SIG-M5 treated with dmso at 0.1 percent for 504 hours (cell line): ENCODE data around the gene VSTM4.

Experiments
- DNase-seq: peaks from one replicate; lab custom pipeline; 2025; ENCODE audit not compliant: unreplicated experiment; lab: John Stamatoyannopoulos, UW

VSTM4 gene

DNA sequence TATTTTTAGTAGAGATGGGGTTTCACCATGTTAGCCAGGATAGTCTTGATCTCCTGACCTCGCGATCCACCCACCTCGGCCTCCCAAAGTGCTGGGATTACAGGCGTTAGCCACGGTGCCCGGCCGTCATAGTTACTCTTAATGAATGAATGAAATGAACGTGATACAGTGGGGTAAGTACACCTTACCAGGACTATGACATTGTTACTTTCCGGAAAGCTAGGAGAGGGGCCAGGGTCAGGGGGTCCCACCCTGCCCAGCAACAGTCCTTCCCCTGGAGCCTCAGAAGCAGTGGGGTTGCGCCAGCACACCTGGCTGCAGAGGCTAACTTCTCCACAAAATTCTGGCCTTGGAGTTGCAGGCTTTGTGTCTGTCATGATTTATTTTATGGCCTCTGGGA is 21.4 kb downstream of the VSTM4 start:
- DNase-seq = no peak

DNA sequence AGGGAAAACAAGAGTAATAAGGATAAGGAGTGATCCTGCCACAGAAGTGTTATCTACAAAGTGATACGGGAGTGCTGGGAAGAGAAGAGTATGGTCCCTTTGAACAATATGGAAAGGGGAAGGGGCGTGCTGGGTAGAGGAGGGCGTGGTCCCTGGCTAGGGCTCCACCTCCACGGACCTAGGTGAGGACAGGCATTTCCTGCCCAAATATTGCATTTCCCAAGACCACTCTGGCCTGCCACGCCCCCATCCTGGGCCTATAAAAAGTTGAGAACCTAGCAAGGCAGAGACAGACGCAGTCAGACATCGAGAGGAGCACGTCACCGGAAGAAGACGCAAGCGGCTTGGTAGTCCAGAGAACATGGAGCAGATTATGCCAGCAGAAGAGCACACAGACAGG is 22.8 kb downstream of the VSTM4 start:
- DNase-seq = no peak

DNA sequence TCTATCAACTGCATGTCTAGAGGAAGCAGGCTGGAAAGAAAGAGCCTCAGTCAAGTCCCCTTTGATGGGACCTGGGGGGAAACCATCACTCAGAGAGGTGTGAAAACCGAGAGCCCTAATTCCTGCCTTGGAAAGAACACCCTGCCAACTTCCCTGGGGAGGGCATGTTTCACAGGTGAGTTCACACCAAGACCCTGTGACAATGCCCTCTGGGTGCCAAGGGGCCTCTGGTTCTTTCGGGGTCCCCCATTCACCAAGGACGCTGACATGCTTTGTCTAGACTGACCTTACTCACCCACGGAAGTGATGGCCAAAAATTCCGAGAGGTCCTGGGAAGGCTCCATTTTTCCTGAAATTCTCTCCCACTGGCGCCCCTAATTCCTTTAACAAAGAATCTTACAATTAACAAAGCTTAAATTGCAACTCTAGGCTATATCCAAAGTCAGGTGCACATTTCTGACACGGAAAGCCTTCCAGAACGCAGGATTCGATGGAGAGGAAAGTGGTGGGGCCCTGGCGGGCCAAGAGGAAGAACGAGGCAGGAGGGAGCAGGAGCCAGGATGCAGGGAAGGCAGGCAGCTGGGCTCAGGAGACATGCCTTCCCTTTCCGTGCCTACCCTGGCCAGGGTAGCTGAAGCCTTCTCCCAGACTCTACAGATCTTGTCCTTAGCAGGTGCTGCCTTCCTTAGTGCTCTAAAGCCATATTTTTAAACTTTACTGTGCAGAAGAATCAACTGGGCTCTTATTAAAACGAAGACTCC is 23.7 kb downstream of the VSTM4 start:
- no peak for DNase-seq

DNA sequence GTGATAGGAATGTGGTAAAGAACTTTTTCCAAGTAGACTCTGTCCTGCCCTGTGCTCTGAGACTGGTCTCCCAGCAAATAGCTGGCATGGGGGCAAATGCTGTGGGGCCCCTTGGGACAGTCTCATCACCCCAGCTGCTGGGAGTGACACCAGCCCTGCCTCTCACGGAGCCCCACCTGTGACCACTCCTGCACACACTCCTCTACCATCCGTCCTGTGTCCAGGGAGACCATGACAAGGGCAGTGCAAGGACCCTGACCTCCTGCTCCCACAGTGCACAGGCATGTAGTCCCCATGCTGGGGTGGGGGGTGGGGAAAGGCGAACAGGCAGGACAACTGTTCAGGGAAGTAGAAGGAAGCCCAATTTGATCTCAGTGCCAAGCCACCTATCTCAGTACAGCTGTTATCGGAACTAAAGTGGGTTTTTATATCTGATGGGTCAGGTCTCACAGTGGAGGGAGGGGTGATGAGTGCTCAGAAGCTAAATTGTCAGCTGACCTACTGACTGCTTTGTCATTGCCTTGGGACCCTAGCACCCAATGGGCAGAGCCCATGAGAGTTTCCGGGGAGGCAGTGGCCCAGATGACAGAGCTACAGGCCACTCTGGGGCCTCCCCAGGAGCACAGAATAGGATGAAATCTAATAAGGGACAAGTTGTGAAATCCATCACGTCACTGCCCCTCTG is 24.5 kb downstream of the VSTM4 start:
- no peak for DNase-seq

DNA sequence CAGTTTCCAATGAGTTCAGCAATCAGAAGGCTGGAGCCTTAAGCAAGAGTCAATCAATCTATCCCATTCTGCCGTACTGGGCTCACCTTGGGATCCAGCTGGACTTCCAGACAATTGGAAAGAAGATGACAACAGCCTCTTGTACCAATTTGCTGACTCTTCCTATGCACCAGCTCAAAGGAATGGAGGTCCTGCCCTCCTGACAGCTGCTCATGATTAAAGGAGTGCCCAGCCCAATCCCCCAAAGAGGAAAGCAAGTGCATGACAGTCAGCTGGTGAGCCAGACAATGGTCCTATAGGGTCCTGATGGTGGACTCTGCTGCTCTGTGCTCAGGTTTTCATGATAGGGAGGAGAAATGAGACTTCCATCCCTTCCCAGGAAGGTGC is 25.1 kb downstream of the VSTM4 start:
- DNase-seq = no peak

DNA sequence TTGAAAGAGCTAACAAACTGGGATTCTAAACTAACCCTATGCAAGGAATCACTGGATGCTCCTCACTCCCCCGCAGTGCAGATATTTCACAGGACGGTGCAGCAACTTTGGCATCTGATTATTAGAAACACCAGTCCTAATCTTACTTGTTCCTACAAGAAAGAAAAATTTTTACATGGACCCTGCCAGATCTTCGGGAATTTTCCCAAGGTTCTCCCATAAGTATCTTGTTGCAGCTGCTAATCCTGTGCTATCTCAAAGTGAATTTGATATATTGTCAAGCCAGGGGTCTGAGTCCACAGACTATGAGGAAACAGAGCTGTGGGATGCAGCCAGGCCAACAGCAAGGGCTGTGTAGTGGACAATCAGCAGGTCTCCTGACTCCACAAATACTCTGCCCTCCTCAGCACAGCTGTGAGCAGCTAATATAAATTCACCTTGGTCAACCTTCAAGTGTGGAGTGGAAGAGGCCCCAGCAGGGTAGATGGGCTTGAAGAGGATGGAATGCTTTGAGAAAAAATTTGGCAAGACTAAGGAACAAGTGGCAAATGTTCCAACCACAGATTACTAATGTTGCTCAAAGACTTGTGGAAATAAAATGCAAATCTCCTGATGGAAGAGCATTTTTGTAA is 25.6 kb downstream of the VSTM4 start:
- no peak for DNase-seq

DNA sequence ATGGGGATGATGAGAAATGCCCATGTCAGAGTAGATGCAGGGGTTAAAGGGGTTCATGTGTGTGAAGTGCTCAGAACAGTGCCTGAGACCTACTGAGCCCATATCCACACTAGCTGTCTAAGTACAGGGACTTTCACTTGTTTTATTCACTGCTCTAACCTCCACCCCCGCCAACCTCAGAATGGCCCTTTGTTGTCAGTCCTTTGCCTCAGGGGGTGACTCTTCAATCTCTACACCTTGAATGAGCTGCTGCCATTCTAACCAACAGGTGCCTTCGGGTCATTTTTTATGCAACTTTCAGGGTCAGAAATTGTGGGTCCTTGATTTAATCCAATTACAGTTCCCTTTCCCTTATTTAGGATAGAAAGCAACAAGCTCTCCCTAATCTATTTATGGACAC is 26.2 kb downstream of the VSTM4 start:
- no peak for DNase-seq

DNA sequence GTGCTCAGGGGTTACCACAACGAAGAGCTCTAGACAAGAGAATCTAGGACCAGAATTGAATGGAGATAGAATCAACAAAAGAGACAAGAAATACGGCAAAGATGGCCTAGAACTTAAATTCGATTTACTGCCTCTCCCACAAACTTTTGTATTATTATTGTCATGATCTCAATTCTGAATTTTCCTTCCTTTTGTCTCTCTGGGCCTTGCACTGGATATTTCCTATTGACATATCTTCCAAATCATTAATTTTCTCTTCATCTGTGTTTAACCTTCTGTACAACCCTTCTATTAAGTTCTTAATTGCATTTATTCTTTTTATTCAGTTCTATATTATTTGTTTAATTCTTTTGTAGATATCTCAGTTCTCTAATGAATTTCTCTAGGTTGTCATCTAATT is 28.4 kb downstream of the VSTM4 start:
- no peak for DNase-seq

DNA sequence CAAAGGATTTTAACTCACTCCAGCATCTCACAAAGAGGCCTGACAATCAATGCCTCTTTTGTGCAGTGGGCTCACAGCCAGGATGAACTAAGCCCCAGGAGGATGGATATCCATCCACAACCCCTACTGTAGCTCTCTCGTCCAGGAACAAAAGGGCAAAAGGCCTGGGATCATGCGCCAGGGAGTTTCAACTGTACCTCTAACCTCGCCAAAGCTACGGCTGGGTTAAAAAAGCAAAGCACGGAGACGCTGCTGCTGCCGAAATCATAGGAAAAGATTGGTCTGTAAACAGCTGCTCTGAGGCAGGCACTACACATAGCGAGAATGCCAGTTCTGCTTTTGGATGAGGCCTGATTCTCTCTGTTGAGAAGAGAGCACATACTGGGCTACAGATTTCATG is 32.1 kb downstream of the VSTM4 start:
- no peak for DNase-seq

DNA sequence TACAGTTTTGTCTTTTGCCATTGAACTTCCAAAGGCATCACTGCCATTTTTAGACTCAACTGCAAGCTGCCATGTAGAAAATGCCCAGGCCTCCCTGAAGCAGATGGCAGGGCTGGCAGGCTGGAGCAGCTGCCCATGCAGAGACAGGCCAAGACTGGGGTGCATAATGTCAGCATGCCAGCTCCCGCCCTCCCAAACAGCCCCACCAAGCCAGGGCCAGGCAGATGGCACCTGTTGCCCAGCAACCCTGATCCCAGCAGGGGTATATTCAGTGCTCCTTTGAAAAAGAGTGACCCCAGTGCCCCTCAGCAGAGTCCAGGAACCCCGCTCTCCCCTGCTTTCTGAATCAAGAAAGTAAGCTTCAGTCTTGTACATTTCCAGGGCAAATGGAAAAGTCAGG is 32.6 kb downstream of the VSTM4 start:
- no peak for DNase-seq

DNA sequence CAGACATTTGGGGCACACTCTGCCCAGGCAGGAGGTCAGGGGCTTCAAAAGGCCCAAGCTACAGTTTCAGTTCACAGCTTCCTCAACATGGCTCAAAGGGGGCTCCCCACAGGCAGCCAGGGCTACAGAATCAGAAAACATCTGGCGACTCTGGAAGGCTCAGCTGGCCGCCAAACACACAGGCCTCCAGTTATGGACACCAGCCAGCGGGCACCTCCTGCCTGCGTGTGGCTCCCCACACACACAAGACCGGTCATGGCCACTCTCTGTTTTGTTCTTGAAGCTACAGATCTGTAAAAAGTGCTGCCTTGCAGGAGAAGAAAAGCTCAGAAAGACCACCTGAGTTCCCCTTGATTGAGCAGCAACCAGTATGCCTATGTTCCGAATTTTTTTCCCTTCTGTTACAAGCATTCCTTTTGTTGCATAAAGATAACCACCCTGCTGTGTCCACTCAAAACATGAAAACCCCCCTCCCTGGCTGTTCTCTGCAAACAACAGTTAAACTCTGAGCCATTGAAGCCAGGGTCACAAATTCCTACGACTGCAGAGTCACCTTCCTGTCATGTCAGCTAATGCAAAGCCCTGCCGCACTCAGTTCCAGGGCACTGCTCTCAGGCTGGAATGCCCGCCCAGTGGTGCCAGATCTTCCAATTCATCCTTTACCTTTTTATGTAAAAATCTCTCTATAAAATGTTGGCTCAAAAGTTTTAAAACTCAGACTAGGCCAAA is 33.6 kb downstream of the VSTM4 start:
- no peak for DNase-seq

DNA sequence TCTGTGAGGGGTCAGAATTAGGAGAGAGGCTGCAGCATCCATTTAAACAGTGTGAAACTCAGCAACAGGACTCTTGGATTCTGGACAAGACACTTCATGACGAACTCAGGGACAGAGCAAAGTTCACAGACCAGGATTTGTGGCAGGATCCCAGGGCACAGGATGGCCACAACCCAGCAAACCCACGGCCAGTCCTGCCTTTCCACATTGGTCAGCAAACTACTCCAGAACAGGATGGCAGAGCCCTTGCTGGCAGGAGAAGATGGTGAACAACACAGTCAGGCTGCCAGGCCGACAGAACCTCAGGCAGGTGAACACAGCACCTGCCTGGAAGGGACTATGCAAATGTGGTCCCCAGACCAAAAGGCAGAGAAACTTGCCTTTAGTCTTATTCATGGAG is 34.4 kb downstream of the VSTM4 start:
- DNase-seq = no peak

DNA sequence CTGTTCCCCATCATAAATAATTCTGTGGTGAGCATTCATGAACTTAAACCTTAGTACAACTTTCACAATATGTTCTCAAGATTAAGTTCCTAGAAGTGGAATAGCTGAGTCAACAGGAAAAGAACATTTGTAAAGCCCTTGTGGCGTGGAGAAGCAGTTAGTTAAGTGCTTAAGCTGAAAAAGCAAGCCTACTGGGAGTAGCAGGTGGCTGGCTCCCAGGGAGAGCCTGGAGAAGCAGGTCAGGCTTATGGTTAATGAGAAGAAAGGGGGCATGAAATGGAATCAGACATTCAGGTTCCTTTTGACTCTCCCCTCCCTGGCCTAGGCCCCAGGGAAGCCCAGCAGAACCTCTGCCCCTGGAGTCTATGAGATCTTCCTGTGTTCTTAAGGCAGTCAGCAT is 35.3 kb downstream of the VSTM4 start:
- no peak for DNase-seq

DNA sequence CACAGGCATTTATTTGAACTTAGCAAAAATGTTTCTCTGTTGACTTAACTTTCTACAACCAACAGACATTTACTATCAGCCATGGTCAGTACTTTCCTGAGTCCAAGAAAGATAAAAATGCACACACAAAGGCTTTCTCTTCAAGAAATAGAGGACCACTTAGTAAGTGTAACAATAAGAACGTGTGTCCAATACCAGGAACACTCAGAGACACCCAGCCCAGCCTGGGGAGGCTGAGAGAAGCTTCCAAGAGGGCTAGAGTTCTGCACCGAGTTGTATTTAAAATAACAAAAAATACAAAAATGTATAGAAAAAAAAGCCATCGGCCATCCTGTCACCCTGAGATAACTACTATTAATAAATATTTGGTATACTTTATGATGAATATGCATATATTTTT is 35.8 kb downstream of the VSTM4 start:
- no peak for DNase-seq

DNA sequence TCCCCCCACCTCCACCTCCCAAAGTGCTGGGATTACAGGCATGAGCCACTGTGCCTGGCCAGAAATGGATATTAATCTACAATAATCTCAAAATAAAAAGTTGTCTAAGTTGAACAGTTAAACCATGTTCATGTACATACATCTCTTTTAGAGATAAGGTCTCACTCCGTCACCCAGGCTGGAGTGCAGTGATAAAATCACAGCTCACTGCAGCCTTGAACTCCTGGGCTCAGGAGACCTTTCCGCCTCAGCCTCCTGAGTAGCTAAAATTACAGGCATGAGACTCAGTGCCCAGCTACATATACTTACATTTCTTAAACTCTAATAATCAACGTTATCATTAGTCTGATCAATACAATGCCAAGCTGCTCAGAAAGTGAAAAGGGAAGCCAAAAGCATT is 36.2 kb downstream of the VSTM4 start:
- no peak for DNase-seq

DNA sequence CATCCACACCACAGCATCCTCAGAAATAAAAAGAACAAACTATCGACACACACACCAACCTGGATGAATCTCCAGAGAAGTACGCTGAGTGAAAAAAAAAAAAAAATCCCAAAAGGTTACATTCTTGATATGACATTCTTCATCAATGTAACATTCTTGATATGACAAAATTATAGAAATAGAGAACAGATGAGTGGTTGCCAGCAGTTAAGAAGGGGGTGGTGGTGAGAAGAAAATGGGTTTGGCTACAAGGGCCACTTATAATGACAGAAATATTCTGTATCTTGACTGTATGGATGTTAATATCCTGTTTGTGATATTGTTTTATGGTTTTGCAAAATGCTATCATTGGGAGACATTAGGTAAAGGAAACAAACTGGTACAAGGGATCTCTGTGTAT is 36.9 kb downstream of the VSTM4 start:
- DNase-seq = no peak

DNA sequence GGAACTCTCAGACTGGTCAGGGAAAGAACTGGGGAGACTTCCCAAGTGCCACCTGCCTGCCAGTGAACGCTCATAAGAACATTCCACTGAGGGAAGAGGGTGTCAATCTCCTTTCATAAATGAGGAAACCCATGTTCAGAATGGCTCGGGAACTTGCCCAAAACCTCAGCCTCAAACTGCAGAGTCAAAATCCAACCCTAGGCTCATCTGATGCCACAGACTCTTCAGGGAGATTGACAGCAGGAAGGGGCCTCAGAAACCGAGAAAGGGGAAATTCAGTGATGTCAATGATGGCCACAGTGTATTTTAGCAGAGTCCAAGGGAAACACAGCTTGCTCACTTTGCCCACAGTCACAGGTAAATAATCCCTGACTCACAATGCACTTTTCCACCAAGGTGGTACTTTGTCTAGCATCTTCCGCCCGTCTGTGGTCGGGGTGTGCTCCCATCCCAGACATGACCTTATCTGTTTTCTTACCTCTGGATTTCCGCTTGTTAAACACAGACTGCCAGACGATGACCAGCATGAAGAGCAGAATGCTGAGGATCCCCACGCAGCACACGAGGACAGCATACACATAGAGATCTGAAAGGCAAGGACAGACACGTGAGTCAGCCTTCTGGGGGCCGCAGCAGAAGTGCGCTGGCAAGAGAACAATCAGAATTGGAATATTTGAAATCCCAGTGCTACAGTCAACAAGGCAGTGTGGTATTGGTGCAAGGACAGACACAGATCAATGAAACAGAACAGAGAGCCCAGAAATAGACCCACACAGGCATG is 38.4 kb downstream of the VSTM4 start:
- no peak for DNase-seq

DNA sequence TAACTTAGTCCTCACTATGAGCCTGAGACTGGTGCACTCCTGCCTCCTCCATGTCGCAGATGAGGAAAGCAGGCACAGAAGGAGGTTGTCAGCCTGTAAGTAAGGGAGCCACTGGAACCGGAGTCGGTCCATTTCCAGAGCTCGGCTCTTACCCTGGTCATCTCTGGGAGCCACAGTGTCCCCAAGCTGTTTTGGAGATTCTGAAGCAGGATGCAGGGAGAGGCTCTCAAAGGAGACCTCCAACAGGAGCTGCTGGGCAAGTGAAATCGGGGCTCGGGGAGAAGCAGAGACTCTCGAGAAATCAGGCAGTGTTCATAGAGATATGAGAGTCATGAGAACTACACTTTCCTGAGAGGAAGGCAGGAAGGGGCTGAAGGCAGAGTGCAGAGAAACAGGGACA is 39.0 kb downstream of the VSTM4 start:
- DNase-seq = no peak

DNA sequence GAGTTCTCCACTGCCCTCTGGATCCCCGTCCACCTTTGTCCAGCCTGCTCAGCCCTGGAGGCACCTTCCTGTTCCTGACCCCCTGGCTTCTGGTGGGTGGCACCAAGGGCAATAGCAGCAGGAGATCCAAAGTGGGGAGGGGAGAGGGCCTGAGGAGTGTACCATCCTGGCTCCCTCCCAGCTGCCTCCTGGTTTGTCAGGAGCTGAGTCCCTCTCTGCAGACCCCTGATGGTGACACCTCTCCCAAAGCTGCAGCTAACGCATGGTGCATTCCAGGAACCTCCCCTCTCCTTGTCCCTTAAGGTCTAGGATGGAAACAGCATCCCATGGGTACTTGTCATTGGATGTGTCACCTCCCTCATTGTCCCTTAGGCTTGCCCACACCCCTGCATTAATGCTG is 39.6 kb downstream of the VSTM4 start:
- no peak for DNase-seq

DNA sequence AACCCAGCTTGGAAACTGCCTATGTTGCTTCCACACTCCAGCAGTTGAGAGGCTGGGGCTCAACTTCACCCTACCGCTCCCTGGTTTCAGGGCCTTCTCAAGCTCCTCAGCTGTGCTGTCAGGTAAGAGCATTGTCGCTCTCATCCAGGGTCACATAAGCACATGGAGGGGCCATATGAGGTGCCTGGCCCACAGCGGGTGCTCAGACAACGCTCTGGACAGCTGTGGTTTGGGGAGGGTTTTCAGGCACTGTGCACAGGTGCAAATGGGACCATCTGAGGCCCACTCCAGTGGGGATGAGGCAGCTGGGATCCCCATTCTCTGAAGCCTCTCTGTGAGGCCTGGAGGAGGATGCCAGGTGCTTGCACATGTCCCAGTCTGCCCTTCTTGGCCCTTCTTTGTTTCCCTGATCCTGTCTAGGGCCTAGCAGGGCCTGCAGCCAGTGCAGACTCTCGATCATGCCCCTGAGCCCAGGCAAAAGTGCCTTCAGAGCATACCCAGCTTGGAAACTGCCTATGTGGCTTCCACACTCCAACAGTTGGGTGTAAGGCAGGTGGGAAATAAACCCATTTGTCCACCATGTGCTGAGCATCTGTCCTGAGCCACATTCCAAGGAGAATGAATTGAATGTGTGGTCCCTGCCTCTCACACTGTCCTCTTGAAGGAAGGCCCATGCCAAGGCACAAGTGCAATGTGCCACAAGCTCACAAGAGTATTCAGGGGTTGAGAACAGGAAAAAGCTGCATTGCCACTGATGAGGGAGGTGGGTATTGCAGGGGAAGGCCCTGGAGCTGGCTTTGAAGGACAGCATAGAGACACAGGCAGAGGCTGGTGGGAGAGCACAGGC is 40.3 kb downstream of the VSTM4 start:
- no peak for DNase-seq
